AML-193 (cell line): ENCODE results near the gene PRRT4.

Experiments used
- DNase-seq, 2 experiments: peaks; one replicate each; lab custom pipeline; 2025; lab: John Stamatoyannopoulos, UW

PRRT4 gene

GRCh38 chr7:128361411-128362379, at the start of gene PRRT4:
Gene PRRT4 (minus strand): TSS chr7:128361690.
- DNase-seq, result peak; percentile 84

DNA sequence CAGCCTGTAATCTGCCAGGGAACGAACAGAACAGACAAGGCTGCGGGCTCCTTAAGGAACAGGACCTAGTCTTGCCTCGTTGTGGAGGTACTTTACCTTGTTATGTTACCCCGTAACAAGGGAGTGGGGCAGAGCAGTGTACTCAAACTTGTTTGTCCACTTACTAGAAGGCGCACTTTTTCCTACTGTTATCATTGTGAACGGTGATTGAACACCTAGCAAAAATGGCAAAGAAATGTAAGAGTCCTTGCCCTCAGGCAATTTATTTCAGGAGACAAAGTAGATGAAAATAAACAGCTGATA, 48.9 kb upstream of the PRRT4 start:
- no peak for DNase-seq

- DNase-seq, result peak; percentile 70 to 74
Observed at GRCh38 chr7:128409596-128410450, 48.3 kb upstream of the PRRT4 start, which contains the start of gene IMPDH1. Gene IMPDH1 (minus strand): TSS chr7:128409982. CDS start chr7:128409901, 81 bp downstream.

- DNase-seq, result peak; percentile 50 to 53
Observed at GRCh38 chr7:128408709-128409595, 47.5 kb upstream of the PRRT4 start.

DNA sequence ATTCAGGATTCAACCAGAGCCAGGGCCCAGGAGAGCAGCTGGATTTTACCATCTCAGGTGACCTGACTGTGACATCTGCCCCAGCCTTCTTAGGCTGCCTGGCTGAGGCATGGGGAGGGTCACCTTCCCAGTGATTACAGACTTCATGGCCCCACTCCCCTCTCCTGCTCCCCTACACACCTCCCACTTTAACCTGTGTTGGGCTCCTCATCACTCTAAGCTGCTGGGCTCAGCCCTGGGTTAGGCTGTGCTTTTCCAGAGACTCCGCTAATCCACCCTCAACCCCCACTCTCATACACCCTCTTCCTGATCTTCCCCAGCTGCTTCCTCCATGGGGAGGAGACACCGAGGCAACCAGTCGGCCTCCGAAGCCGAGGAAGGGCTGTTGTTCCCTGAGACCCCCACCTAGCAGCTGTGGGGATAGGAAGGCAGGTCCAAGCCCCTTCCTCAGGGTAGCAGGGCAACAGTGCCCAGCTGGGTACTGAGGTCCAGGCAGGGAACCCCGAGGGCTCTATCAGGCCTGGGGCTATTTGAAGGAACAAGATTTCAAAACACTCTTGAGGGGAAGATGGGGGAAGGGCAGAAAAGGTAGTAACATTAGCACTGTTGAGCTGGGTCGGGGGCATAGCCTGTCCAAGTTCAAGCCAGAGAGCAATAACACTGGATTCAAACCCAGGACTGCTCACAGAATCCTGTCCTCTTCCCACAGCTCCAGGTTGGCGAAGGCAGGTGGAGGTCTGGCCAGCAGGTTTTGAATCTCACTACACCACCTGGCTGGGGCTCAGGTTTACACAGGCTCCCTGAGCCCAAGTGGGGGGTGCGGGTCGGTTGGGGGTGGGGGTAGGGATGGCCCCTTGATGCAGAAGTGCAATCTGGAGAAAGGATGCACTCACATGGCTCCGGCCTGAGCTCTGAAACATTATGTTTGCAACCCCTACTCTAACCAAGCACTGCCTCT, 46.5 kb upstream of the PRRT4 start:
- DNase-seq, result peak; percentile 54 to 70

DNA sequence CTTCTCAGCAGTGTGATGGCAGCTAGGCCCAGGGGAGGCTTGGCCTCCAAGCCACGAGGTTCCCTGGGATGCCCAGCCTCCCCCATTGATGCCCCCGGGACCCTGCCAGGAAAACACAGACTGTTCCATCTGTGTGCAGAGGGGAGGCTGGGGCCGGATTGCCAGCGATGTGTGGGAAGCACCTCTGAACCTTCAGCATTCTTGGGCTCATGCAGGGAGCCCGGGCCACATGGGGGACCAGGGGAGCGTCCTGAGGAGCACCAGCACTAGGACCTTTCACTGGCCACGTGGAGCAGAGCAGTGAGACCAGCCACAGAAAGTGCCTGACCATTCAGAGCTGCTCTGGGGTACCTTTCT, 45.7 kb upstream of the PRRT4 start:
- no peak for DNase-seq

DNA sequence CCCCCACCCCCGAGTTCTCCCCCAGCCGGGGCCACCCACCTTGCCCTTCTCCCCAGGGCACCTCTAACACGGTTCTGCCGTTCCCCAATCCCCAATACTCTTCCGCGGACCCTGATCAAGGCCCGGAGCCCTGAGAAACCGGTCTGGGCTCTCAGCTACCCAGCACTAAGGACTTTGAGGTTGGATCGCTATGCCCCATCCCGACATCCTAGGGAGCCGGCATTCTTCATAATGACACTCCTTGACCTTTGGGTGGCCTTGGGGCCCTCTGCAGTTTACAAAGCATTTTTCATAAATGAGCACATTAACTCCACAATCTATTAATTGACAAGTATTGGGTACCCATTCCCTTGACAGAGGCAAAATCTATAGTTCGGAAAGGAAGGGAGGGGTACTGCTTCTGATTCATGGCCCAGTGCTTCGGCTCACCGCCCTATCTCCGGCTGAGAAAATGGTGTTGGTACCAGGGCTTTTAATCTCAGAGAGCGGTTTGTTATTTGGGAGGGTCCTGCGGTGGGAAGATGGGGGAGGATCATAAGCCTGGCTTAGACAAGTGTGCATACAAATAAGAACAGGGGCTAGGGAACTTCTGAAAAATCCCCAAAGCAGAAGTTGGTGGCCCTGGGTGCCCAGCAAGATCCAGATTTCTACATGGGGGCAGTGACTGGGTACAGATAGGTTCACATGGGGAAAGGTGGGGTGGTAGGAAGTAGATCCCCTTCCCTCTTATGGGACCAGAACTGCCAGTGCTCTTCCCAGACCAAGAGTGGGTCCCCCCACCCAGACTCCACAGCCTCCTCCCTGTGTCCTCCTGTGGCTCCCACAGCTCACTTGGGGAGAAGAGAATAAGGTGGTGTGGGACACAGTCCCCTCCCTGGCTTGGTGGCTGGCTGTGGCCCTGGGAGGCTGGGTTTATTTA, 45.1 kb upstream of the PRRT4 start:
- peak in 1 of 2 experiments; percentile 18 for DNase-seq

- DNase-seq, result peak in 1 of 2 experiments; percentile 19
Observed at GRCh38 chr7:128405471-128406313, 44.2 kb upstream of the PRRT4 start.

DNA sequence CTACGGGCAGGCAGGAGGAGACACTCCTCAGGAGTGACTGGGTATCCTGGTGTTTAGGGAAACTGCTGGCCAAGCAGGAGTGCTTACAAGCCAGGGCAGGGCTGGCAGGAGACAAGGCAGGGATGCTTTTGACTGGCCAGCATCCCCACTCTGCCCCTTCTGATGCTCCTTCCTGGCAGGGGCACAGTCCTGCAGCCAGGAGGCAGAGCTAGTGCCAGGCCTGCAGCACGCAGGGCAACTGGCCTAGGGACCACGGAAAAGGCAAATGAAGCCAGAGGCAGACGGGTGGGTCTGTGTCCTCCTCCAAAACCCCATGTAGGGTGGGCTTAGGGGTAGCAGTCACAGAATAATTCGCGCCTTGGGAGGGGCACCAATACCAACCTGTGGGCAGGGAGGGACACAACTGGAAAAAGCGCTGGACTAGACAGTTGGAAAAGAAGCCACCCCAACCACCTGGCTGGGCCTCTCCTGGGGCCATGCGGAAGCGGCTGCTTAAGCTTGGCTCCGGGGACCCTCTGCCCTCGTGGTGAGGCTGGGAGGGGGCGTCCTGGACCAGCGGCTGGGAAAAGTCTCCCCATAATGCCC, 43.5 kb upstream of the PRRT4 start:
- DNase-seq, result peak; percentile 11 to 12

GRCh38 chr7:128404143-128404681, 42.7 kb upstream of the PRRT4 start:
- DNase-seq, result no peak

GRCh38 chr7:128403676-128404075, 42.2 kb upstream of the PRRT4 start:
- no peak for DNase-seq

DNA sequence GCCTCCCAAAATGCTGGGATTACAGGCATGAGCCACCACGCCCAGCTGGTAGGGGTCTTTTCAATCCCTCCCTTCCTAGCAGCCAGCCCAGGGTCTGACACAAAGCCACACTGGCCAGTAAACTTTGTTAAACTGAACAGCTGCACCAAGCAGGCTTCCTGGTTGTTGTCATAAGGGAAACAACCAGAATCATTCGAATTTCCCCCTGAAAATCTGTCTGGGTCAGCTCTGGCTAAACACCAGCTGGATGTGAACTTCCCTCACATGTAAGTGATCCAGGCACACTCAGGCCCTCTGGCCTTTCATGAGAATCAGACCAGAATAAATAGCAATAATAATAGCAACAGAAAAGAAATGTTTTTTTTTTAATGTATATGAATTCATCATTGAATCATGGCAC, 40.9 kb upstream of the PRRT4 start:
- DNase-seq, result no peak

DNA sequence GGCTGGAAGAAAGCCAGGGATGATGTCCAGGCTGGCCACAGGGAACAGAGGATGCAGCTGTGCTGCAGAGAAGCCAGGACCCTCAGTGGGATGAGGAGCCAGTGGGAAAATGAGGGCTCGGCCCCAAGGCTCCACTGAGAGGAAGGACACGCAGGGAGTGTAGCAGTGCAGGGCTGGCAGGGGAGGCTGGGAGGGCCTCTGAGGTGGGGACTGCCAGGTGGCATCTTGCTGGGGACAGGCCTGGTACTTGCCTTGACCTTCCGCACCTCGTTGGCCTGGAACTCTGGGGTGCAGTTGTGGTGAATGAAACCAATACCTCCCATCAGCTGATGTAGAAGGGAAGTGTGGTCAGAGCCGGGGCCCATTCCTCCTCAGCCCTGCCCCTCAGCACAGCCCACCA, 39.1 kb upstream of the PRRT4 start:
- no peak for DNase-seq

DNA sequence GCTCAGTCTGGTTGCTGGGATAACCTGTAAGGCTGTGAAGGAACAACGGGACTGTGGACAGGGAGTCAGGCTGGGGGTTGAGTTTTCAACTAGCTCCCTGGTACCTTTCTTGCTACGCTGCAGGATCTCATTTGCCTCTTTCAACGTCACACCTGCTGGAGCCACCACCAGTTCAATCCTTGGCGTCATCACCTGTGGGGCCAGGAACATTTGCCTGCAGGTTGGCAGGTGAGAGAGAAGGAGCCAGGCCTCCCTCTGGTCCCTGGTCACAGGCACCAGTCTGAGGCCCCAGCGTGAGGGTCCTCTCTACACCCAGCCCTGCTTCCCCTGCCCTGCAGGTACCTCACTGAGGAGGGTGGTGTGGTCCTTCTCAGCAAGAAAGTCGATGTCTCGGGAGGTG, 38.5 kb upstream of the PRRT4 start:
- no peak for DNase-seq

DNA sequence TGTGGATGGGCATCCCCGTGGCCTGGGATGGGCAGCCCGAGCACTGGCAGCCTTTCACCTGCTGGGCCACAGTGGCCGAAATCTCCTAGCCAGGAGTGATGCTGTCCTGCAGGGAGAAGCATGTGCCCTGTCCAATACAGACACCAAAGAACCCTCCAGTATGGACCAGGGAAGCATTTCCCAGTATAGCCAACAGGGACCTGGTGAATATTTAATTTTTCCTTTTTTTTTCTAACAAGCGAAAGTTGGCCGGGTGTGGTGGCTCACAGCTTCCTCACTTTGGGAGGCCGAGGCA, 37.3 kb upstream of the PRRT4 start:
- no peak for DNase-seq

DNA sequence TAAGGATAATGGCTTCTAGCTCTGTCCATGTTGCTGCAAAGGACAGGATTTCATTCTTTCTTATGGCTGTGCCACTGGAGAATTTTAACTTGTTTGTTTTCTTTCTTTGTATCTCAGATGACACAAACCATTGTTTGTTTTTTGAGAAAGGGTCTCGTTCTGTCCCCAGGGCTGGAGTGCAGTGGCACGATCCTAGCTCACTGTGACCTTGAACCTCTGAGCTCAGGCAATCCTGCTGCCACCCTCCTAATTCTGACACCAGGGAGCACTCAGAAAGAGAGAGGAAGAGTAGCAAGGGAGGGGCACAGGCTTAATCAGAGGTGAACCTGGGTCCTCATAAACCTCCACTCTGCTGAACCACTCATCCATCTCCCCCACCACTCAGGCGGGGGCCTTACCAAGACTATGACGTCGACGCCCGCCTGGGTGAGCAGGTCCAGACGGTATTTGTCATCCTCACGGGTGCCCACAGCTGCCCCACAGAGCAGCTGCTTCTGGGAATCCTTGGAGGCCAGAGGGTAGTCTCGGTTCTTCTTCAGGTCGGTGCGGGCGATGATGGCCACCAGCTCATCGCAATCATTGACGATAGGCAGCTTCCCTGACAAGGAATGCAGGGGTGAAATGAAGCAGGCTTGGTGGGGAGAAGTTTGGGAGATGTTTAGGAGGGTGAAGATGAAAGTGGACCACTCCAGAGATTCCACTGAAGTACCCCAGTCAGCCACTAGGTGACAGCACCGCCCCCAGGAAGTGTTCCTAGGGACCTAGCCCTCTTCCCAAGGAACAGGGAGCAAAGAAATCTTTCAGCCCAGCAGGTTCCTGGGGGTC, 36.7 kb upstream of the PRRT4 start:
- no peak for DNase-seq

DNA sequence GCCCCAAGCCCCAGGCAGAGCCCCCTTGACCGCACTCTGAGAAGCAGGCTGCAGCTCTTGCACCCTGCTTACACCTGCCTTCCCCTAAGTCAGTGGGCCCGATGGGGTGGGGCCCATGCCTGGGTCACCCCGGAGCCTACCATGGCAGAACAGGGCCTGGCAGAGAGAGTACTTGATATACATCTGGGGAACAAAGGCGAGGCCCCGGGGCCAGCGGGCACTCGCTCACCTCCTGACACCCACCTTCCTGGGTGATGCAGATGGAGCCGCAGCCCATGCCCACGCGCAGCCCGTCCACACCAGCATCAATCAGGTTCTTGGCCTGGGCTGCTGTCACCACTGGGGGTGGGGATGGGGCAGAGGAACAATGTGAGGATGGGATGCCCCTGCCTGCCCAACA, 34.9 kb upstream of the PRRT4 start:
- DNase-seq, result no peak
